Osteoblast (primary cell): ENCODE results near the gene SHH. TPM values are rescaled to one million over a fixed set of nuclear protein-coding genes. Genes with fewer than 3 reads are reported as not detected.

Experiments
- DNase-seq: peaks from one replicate; pipeline ENCODE4 v3.0.0; 2011; ENCODE audit warnings: low spot score, mixed read lengths; ENCODE audit not compliant: insufficient read length; ENCODE audit errors: missing footprints
- H2AFZ ChIP-seq: 2 replicates; pipeline ENCODE4 v1.6.0; 2011; ENCODE audit warnings: mild to moderate bottlenecking, low read length
- H3K27ac ChIP-seq: 2 replicates; pipeline ENCODE4 v1.5.1; 2011; ENCODE audit warnings: mild to moderate bottlenecking, low read depth, low read length, moderate library complexity
- H3K27me3 ChIP-seq: 2 replicates; pipeline ENCODE4 v1.6.0; 2012; ENCODE audit warnings: mild to moderate bottlenecking, control low read depth, inconsistent platforms, low read length, moderate library complexity; ENCODE audit not compliant: insufficient read depth
- H3K36me3 ChIP-seq: 2 replicates; pipeline ENCODE4 v1.5.1; 2011; ENCODE audit warnings: mild to moderate bottlenecking, low read length, control low read depth, moderate library complexity; ENCODE audit not compliant: insufficient read depth
- H3K4me1 ChIP-seq: 2 replicates; pipeline ENCODE4 v1.5.1; 2011; ENCODE audit warnings: mild to moderate bottlenecking, low read length, control low read depth, moderate library complexity; ENCODE audit not compliant: insufficient read depth
- H3K4me2 ChIP-seq: 2 replicates; pipeline ENCODE4 v1.6.0; 2011; ENCODE audit warnings: mild to moderate bottlenecking, low read length; ENCODE audit not compliant: insufficient read depth
- H3K4me3 ChIP-seq: fragments of 200-600 bp; sonication (generic); 3 replicates; pipeline ENCODE4 v1.5.1; 2012; ENCODE audit warnings: mild to moderate bottlenecking, low read length, inconsistent platforms; ENCODE audit not compliant: insufficient read depth
- H3K79me2 ChIP-seq: 2 replicates; pipeline ENCODE4 v1.6.0; 2012; ENCODE audit warnings: mild to moderate bottlenecking, low read length, control low read depth, inconsistent platforms; ENCODE audit not compliant: insufficient read depth
- H3K9me3 ChIP-seq: 2 replicates; pipeline ENCODE4 v1.5.1; 2011; ENCODE audit warnings: low read depth, low read length, control low read depth
- H4K20me1 ChIP-seq: 2 replicates; pipeline ENCODE4 v1.6.0; 2012; ENCODE audit warnings: mild to moderate bottlenecking, low read length, control low read depth; ENCODE audit not compliant: insufficient read depth
- CTCF ChIP-seq: IDR thresholded peaks from 2 replicates; pipeline ENCODE4 v1.5.1; 2011; ENCODE audit warnings: mild to moderate bottlenecking, low read depth, low read length, moderate library complexity; ENCODE audit errors: extremely low read depth
- total RNA-seq: library from RNA; depleted of rRNA; stranded (reverse); fragments of >200 nt; gene quantifications from 2 replicates; pipeline ENCODE4 v1.2.3, GENCODE V29; 2012

The SHH gene
- total RNA-seq, 1 donor, result not detected

- no peaks in the 10 kb centered on the region for H3K27me3 ChIP-seq
- no peak for TF ChIP-seq CTCF
- no peak overlapping the region for H3K4me2 ChIP-seq
- H4K20me1 ChIP-seq, result peaks cover 67% of the 10 kb centered on the region
- H3K4me1 ChIP-seq, result no peaks in the 10 kb centered on the region
- H2AFZ ChIP-seq, result no peak overlapping the region
- H3K36me3 ChIP-seq, result no peaks in the 10 kb centered on the region
- peaks cover 89% of the 10 kb centered on the region for H3K79me2 ChIP-seq
- no peak overlapping the region for H3K27ac ChIP-seq
- no peak for DNase-seq
- H3K9me3 ChIP-seq, result no peaks in the 10 kb centered on the region
- H3K4me3 ChIP-seq, result no peak overlapping the region
Measured at GRCh38 chr7:155756322-155756721, 55.9 kb downstream of the SHH start.

- no peak overlapping the region for H3K27ac ChIP-seq
- no peaks in the 10 kb centered on the region for H3K4me1 ChIP-seq
- peaks cover 66% of the 10 kb centered on the region for H4K20me1 ChIP-seq
- no peak overlapping the region for H2AFZ ChIP-seq
- no peaks in the 10 kb centered on the region for H3K36me3 ChIP-seq
- H3K79me2 ChIP-seq, result peaks cover 89% of the 10 kb centered on the region
- TF ChIP-seq CTCF, result no peak
- no peaks in the 10 kb centered on the region for H3K9me3 ChIP-seq
- H3K27me3 ChIP-seq, result no peaks in the 10 kb centered on the region
- no peak overlapping the region for H3K4me2 ChIP-seq
- H3K4me3 ChIP-seq, result no peak overlapping the region
- DNase-seq, result no peak
Measured at GRCh38 chr7:155755026-155755425, 57.2 kb downstream of the SHH start.

- H4K20me1 ChIP-seq, result peaks cover 71% of the 10 kb centered on the region
- no peak overlapping the region for H3K4me2 ChIP-seq
- no peak for TF ChIP-seq CTCF
- peaks cover 93% of the 10 kb centered on the region for H3K79me2 ChIP-seq
- no peaks in the 10 kb centered on the region for H3K9me3 ChIP-seq
- H3K4me3 ChIP-seq, result no peak overlapping the region
- H3K27me3 ChIP-seq, result no peaks in the 10 kb centered on the region
- H3K27ac ChIP-seq, result no peak overlapping the region
- H2AFZ ChIP-seq, result no peak overlapping the region
- H3K36me3 ChIP-seq, result no peaks in the 10 kb centered on the region
- no peaks in the 10 kb centered on the region for H3K4me1 ChIP-seq
- no peak for DNase-seq
Measured at GRCh38 chr7:155754165-155754564, 58.1 kb downstream of the SHH start.

GRCh38 chr7:155753446-155753965, 58.8 kb downstream of the SHH start:
- H3K4me2 ChIP-seq, result no peak overlapping the region
- H2AFZ ChIP-seq, result no peak overlapping the region
- H3K4me1 ChIP-seq, result no peaks in the 10 kb centered on the region
- no peak for TF ChIP-seq CTCF
- peaks cover 94% of the 10 kb centered on the region for H3K79me2 ChIP-seq
- H3K27ac ChIP-seq, result no peak overlapping the region
- no peaks in the 10 kb centered on the region for H3K27me3 ChIP-seq
- H3K9me3 ChIP-seq, result no peaks in the 10 kb centered on the region
- H3K36me3 ChIP-seq, result no peaks in the 10 kb centered on the region
- peaks cover 72% of the 10 kb centered on the region for H4K20me1 ChIP-seq
- DNase-seq, result no peak
- no peak overlapping the region for H3K4me3 ChIP-seq
